Peyer's patch (tissue), 4 donors: ENCODE measurements around the gene CENPU. TPM values are rescaled to one million over a fixed set of nuclear protein-coding genes. Genes with fewer than 3 reads are reported as not detected.

Source experiments
- DNase-seq, 3 donors: peaks; one replicate each; pipeline ENCODE4 v3.0.0-alpha.2; 2017 to 2019
- H3K27ac ChIP-seq, 4 donors: fragments of 200-600 bp; sonication (generic); one replicate each; pipeline ENCODE4 v1.5.1; 2016 to 2019
- H3K27me3 ChIP-seq, 2 donors: fragments of 200-600 bp; sonication (generic); one replicate each; pipeline ENCODE4 v1.5.1; 2019
- H3K36me3 ChIP-seq, 3 donors: fragments of 200-600 bp; sonication (generic); one replicate each; pipeline ENCODE4 v1.5.1; 2016 to 2019
- H3K4me1 ChIP-seq, 4 donors: fragments of 200-600 bp; sonication (generic); one replicate each; pipeline ENCODE4 v1.5.1; 2016 to 2019
- H3K4me3 ChIP-seq, 4 donors: fragments of 200-600 bp; sonication (generic); 1 replicate in 3 of 4; 2 replicates in 1 of 4; pipeline ENCODE4 v1.5.1; 2016 to 2019; ENCODE audit warnings: mild to moderate bottlenecking in 1 of 4
- H3K9me3 ChIP-seq, 4 donors: fragments of 200-600 bp; sonication (generic); one replicate each; pipeline ENCODE4 v1.5.1; 2016 to 2019; ENCODE audit warnings: mild to moderate bottlenecking in 1 of 4
- POLR2A ChIP-seq, 2 donors: fragments of 450-650 bp; IDR thresholded peaks; one replicate each; pipeline ENCODE4 v1.5.1; 2017; ENCODE audit warnings: antibody characterized with exemption in 2 of 2, mild to moderate bottlenecking in 2 of 2, moderate library complexity in 2 of 2
- total RNA-seq, 4 donors: library from RNA; depleted of rRNA; stranded (reverse); fragments of >200 nt; gene quantifications; one replicate each; pipeline ENCODE4 v1.1.0, GENCODE V29; 2016
- TF ChIP-seq, protein P1 (sequence below), 6 experiments: fragments of 450-650 bp in 4 of 6; fragments of 200-600 bp in 2 of 6; sonication (generic) in 1 of 6; IDR thresholded peaks; one replicate each; pipeline ENCODE4 v1.5.1; 2017 to 2019; ENCODE audit warnings: antibody characterized with exemption in 6 of 6, mild to moderate bottlenecking in 3 of 6, moderate library complexity in 1 of 6

Gene CENPU
- total RNA-seq, 4 donors from 2014 or later, result 3.3 to 30.5 (median 7.1) TPM

- Histone ChIP-seq H3K36me3 (peaks cover 0 to 32% (median 0%) of the 10 kb centered on the region in 3 donors), H3K27me3 (no peaks in the 10 kb centered on the region), H3K9me3 (no peaks in the 10 kb centered on the region), H3K4me3 (no peak overlapping the region), H3K4me1 (peaks cover 0 to 6% (median 2%) of the 10 kb centered on the region in 4 donors), H3K27ac (no peak overlapping the region)
- DNase-seq, result no peak
- TF ChIP-seq, protein P1, sequence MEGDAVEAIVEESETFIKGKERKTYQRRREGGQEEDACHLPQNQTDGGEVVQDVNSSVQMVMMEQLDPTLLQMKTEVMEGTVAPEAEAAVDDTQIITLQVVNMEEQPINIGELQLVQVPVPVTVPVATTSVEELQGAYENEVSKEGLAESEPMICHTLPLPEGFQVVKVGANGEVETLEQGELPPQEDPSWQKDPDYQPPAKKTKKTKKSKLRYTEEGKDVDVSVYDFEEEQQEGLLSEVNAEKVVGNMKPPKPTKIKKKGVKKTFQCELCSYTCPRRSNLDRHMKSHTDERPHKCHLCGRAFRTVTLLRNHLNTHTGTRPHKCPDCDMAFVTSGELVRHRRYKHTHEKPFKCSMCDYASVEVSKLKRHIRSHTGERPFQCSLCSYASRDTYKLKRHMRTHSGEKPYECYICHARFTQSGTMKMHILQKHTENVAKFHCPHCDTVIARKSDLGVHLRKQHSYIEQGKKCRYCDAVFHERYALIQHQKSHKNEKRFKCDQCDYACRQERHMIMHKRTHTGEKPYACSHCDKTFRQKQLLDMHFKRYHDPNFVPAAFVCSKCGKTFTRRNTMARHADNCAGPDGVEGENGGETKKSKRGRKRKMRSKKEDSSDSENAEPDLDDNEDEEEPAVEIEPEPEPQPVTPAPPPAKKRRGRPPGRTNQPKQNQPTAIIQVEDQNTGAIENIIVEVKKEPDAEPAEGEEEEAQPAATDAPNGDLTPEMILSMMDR (IDR thresholded peaks at IDR 0.05), result no peak
- TF ChIP-seq POLR2A (IDR thresholded peaks at IDR 0.05), result no peak
Measured at GRCh38 chr4:184672741-184673140, 61.2 kb downstream of the CENPU start.

DNA sequence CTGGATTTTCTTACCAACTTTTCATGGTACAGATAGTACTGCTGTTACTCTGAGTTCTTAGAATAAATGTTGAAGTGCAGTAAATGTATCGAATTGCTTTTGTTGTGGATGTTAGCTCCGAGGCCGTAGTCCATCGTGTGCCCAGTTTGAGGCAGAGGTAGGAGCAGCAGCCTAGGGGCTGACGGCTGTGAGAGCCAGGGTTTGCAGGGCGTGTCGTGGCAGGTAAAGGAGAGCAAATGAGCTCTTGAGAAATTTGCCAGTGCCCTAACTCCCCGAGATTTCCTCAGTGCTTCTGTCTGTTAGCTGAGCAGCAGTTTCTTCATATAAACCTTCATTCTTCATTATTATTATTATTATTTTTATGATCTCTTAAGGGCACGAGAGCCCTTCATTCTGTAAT lies 62.8 kb downstream of the CENPU start:
- Histone ChIP-seq H3K9me3 (no peaks in the 10 kb centered on the region), H3K27me3 (no peaks in the 10 kb centered on the region), H3K4me3 (no peak overlapping the region), H3K27ac (no peak overlapping the region), H3K4me1 (peaks cover 0 to 6% (median 2%) of the 10 kb centered on the region in 4 donors), H3K36me3 (peaks cover 0 to 32% (median 0%) of the 10 kb centered on the region in 3 donors)
- TF ChIP-seq POLR2A (IDR thresholded peaks at IDR 0.05), result no peak
- TF ChIP-seq, protein P1 (IDR thresholded peaks at IDR 0.05), result no peak
- no peak for DNase-seq

GRCh38 chr4:184669251-184669650 lies 64.6 kb downstream of the CENPU start:
- no peak for TF ChIP-seq POLR2A (IDR thresholded peaks at IDR 0.05)
- TF ChIP-seq, protein P1 (IDR thresholded peaks at IDR 0.05), result no peak
- no peaks in the 10 kb centered on the region for H3K27me3 ChIP-seq
- no peak for DNase-seq
- peaks cover 0 to 30% (median 0%) of the 10 kb centered on the region in 3 donors for H3K36me3 ChIP-seq
- peaks cover 0 to 6% (median 2%) of the 10 kb centered on the region in 4 donors for H3K4me1 ChIP-seq
- peak overlapping the region in 2 of 4 donors; percentile 8 to 33 for H3K27ac ChIP-seq
- H3K4me3 ChIP-seq, result no peak overlapping the region
- no peaks in the 10 kb centered on the region for H3K9me3 ChIP-seq

GRCh38 chr4:184668511-184669114 lies 65.3 kb downstream of the CENPU start:
- H3K9me3 ChIP-seq, result no peaks in the 10 kb centered on the region
- H3K4me3 ChIP-seq, result no peak overlapping the region
- no peak for DNase-seq
- no peak for TF ChIP-seq POLR2A (IDR thresholded peaks at IDR 0.05)
- TF ChIP-seq, protein P1 (IDR thresholded peaks at IDR 0.05), result no peak
- peak overlapping the region; percentile 50 to 87 (median 51) for H3K27ac ChIP-seq
- peaks cover 0 to 6% (median 2%) of the 10 kb centered on the region in 4 donors for H3K4me1 ChIP-seq
- peaks cover 0 to 24% (median 0%) of the 10 kb centered on the region in 3 donors for H3K36me3 ChIP-seq
- H3K27me3 ChIP-seq, result no peaks in the 10 kb centered on the region

DNA sequence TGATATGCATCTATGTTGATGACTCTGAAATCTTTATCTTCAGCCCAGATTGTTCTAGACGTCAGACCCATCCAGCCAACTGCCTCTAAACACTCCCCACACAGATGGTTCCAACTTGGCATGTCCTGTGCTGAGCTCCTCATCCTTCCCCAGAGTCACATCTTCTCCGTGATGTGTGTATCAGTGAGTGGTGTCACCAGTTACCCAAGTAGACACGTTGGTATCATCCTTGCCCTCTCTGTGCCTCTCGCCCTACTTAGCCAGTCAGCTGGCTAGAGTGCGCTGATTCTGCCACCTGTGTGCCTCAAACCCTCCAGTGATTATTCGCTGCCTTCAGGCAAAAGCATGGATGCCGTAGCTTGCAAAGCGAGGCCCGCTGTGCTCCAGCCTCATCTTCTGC lies 65.8 kb downstream of the CENPU start:
- Histone ChIP-seq H3K36me3 (peaks cover 0 to 22% (median 0%) of the 10 kb centered on the region in 3 donors), H3K4me1 (peaks cover 0 to 6% (median 2%) of the 10 kb centered on the region in 4 donors), H3K27ac (peak overlapping the region; percentile 50 to 87 (median 51)), H3K27me3 (no peaks in the 10 kb centered on the region), H3K9me3 (no peaks in the 10 kb centered on the region), H3K4me3 (no peak overlapping the region)
- no peak for DNase-seq
- TF ChIP-seq, protein P1 (IDR thresholded peaks at IDR 0.05), result no peak
- TF ChIP-seq POLR2A (IDR thresholded peaks at IDR 0.05), result no peak
